GM18511 (cell line): ENCODE results near the gene DDIAS.
A peak's percentile ranks its signal among the peaks of the same experiment; 100 is the strongest.
"Not testable (repeated sequence)": the region's sequence is repeated elsewhere in the genome, so short reads cannot be mapped to it uniquely, and the experiment has no call there.

Experiments used
- ATAC-seq: cut with Tn5 transposase; IDR thresholded peaks from one replicate; pipeline ENCODE4 v1.9.1; 2021; ENCODE audit warnings: mild to moderate bottlenecking, moderate library complexity; ENCODE audit not compliant: unreplicated experiment

DDIAS gene

GRCh38 chr11:82889133-82890001 lies 12.2 kb upstream of the DDIAS start:
- no peak for ATAC-seq

- ATAC-seq = no peak
Observed at GRCh38 chr11:82890002-82890341, 11.6 kb upstream of the DDIAS start.

GRCh38 chr11:82890936-82891335 lies 10.6 kb upstream of the DDIAS start:
- ATAC-seq = no peak

GRCh38 chr11:82892611-82893169 lies 8.8 kb upstream of the DDIAS start:
- no peak for ATAC-seq

- peak; percentile 30 for ATAC-seq
Observed at GRCh38 chr11:82895437-82896091, 6.0 kb upstream of the DDIAS start.

- ATAC-seq = no peak
Observed at GRCh38 chr11:82896183-82896582, 5.4 kb upstream of the DDIAS start.

GRCh38 chr11:82898241-82898640 lies 3.3 kb upstream of the DDIAS start:
- no peak for ATAC-seq

- no peak for ATAC-seq
Observed at GRCh38 chr11:82899186-82899820, 2.2 kb upstream of the DDIAS start.

- peak; percentile 3 for ATAC-seq
Observed at GRCh38 chr11:82899957-82900276, 1.6 kb upstream of the DDIAS start.

GRCh38 chr11:82900277-82901164 lies 1.0 kb upstream of the DDIAS start, which contains the start of gene PRCP:
TSS of gene PRCP (minus strand) at chr11:82900430. CDS start at chr11:82900402, 28 bp downstream.
- peak; percentile 79 for ATAC-seq

- no peak for ATAC-seq
Observed at GRCh38 chr11:82901922-82902485, 468 bp downstream of the DDIAS start.

- no peak for ATAC-seq
Observed at GRCh38 chr11:82902880-82903279, 1.3 kb downstream of the DDIAS start.

- no peak for ATAC-seq
Observed at GRCh38 chr11:82903843-82904586, 2.5 kb downstream of the DDIAS start.

- ATAC-seq = no peak
Observed at GRCh38 chr11:82906236-82906635, 4.7 kb downstream of the DDIAS start.

GRCh38 chr11:82906931-82907330 lies 5.4 kb downstream of the DDIAS start:
- ATAC-seq = no peak

- no peak for ATAC-seq
Observed at GRCh38 chr11:82907371-82907770, 5.8 kb downstream of the DDIAS start.

- no peak for ATAC-seq
Observed at GRCh38 chr11:82908311-82908710, 6.8 kb downstream of the DDIAS start.

GRCh38 chr11:82909015-82909640 lies 7.6 kb downstream of the DDIAS start:
- ATAC-seq = no peak

GRCh38 chr11:82919786-82920185 lies 18.2 kb downstream of the DDIAS start:
- not testable (repeated sequence) for ATAC-seq
